PC-9 (cell line): ENCODE measurements around the gene NLRC4. TPM values are rescaled to one million over a fixed set of nuclear protein-coding genes. Genes with fewer than 3 reads are reported as not detected.

Source experiments
- BruUV-seq: library from RNA; stranded (reverse); fragments of 400-500 nt; replicated peaks from 2 replicates; lab custom pipeline; 2021; lab: Mats Ljungman, UMichigan
- CTCF ChIA-PET: fragments of 300-600 bp; sonication (Branson Sonifier 250); formaldehyde crosslinking; loops from one replicate; lab custom pipeline; 2022; ENCODE audit warnings: antibody characterized with exemption; lab: Charles Lee
- POLR2A ChIA-PET: fragments of 300-600 bp; sonication (Branson Sonifier 250); formaldehyde crosslinking; loops from one replicate; lab custom pipeline; 2022; ENCODE audit warnings: antibody characterized with exemption; ENCODE audit not compliant: unreplicated experiment; lab: Charles Lee
- DNase-seq, 2 experiments: peaks; one replicate each; pipeline versions ENCODE4 v3.0.0 to v3.0.0-alpha.2; 2015 to 2022; ENCODE audit warnings: mixed read lengths in 1 of 2
- H2AFZ ChIP-seq: fragments of 200-600 bp; sonication (generic); 2 replicates; pipeline ENCODE4 v1.8.1; 2017; ENCODE audit warnings: antibody characterized with exemption
- H3F3A ChIP-seq: fragments of 200-600 bp; sonication (generic); 2 replicates; pipeline ENCODE4 v1.8.1; 2017; ENCODE audit warnings: antibody characterized with exemption, mild to moderate bottlenecking, low read depth; ENCODE audit not compliant: insufficient read depth
- H3K27ac ChIP-seq: fragments of 200-600 bp; sonication (generic); 2 replicates; pipeline ENCODE4 v1.6.1; 2016; ENCODE audit warnings: mixed run types
- H3K27me3 ChIP-seq: fragments of 200-600 bp; sonication (generic); 2 replicates; pipeline ENCODE4 v1.6.1; 2016; ENCODE audit warnings: low read depth, mixed run types; ENCODE audit not compliant: insufficient read depth
- H3K36me3 ChIP-seq: fragments of 200-600 bp; sonication (generic); 2 replicates; pipeline ENCODE4 v1.6.1; 2016; ENCODE audit warnings: low read depth, mixed run types
- H3K4me1 ChIP-seq: fragments of 200-600 bp; sonication (generic); replicated peaks from 2 replicates; pipeline ENCODE4 v1.6.1; 2016; ENCODE audit warnings: mixed run types; ENCODE audit not compliant: insufficient read depth
- H3K4me2 ChIP-seq: fragments of 200-600 bp; sonication (generic); 2 replicates; pipeline ENCODE4 v1.6.1; 2017; ENCODE audit warnings: mixed run types
- H3K4me3 ChIP-seq: fragments of 200-600 bp; sonication (generic); 2 replicates; pipeline ENCODE4 v1.6.1; 2016; ENCODE audit warnings: mixed run types
- H3K79me2 ChIP-seq: fragments of 200-600 bp; sonication (generic); 2 replicates; pipeline ENCODE4 v1.6.1; 2017; ENCODE audit warnings: low read depth, mixed run types
- H3K9me2 ChIP-seq: fragments of 200-600 bp; sonication (generic); 2 replicates; pipeline ENCODE4 v1.8.1; 2017; ENCODE audit warnings: mild to moderate bottlenecking; ENCODE audit not compliant: insufficient read depth
- H3K9me3 ChIP-seq: fragments of 200-600 bp; sonication (generic); 2 replicates; pipeline ENCODE4 v1.8.1; 2016; ENCODE audit warnings: low read depth; ENCODE audit not compliant: insufficient read depth
- H4K20me1 ChIP-seq: fragments of 200-600 bp; sonication (generic); 2 replicates; pipeline ENCODE4 v1.8.1; 2017; ENCODE audit not compliant: insufficient read depth
- EZH2 ChIP-seq: fragments of 200-600 bp; sonication (generic); IDR thresholded peaks from 2 replicates; pipeline ENCODE4 v1.8.0; 2017; ENCODE audit warnings: antibody characterized with exemption, low read depth
- intact Hi-C: fragments of 100-400 bp; cut with micrococcal nuclease; formaldehyde crosslinking; loops from one replicate; pipeline ENCODE4 v1.10.0; 2022; ENCODE audit not compliant: unreplicated experiment
- total RNA-seq: library from RNA; stranded (reverse); gene quantifications from 2 replicates; pipeline ENCODE4 v1.2.3, GENCODE V29; 2021
- TF ChIP-seq, protein P1 (sequence below): fragments of 200-600 bp; sonication (generic); conservative IDR thresholded peaks from 2 replicates; pipeline ENCODE4 v1.6.1; 2017; ENCODE audit warnings: mixed run types, antibody characterized with exemption, mild to moderate bottlenecking, moderate library complexity

NLRC4 gene
- total RNA-seq, 1 experiment from 2014 or later: not detected

DNA sequence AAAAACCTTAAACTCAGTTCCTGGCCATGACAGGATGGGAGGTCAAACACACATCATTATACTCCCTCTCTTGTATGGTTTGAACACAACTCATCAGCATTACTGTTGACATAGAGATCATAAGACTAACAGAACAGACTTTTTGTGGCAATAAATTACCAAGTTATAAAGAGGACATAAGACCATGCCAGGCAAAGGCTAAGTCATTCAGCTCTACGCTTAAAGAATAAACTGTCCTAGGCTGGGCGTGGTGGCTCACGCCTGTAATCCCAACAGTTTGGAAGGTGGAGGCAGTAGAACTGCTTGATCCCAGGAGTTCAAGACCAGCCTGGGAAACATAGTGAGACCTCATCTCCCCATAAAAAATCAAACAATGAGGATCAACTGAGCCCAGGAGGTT lies 16.4 kb downstream of the NLRC4 start:
- Histone ChIP-seq H3K9me3 (no peaks in the 10 kb centered on the region), H3K4me2 (no peak overlapping the region), H3F3A (peaks cover 4% of the 10 kb centered on the region; the same call in 1 of the 2 replicates), H3K4me3 (no peak overlapping the region), H3K9me2 (no peaks in the 10 kb centered on the region), H3K36me3 (no peaks in the 10 kb centered on the region), H4K20me1 (no peaks in the 10 kb centered on the region), H2AFZ (no peak overlapping the region), H3K27ac (no peak overlapping the region), H3K79me2 (no peaks in the 10 kb centered on the region), H3K27me3 (no peaks in the 10 kb centered on the region), H3K4me1 (no peaks in the 10 kb centered on the region)
- intact Hi-C loops: no loop called here
- DNase-seq: no peak
- CTCF ChIA-PET: no interaction called here
- TF ChIP-seq, protein P1, sequence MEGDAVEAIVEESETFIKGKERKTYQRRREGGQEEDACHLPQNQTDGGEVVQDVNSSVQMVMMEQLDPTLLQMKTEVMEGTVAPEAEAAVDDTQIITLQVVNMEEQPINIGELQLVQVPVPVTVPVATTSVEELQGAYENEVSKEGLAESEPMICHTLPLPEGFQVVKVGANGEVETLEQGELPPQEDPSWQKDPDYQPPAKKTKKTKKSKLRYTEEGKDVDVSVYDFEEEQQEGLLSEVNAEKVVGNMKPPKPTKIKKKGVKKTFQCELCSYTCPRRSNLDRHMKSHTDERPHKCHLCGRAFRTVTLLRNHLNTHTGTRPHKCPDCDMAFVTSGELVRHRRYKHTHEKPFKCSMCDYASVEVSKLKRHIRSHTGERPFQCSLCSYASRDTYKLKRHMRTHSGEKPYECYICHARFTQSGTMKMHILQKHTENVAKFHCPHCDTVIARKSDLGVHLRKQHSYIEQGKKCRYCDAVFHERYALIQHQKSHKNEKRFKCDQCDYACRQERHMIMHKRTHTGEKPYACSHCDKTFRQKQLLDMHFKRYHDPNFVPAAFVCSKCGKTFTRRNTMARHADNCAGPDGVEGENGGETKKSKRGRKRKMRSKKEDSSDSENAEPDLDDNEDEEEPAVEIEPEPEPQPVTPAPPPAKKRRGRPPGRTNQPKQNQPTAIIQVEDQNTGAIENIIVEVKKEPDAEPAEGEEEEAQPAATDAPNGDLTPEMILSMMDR: no peak
- no peak for TF ChIP-seq EZH2
- POLR2A ChIA-PET: no interaction called here
- BruUV-seq: no TSS peak

DNA sequence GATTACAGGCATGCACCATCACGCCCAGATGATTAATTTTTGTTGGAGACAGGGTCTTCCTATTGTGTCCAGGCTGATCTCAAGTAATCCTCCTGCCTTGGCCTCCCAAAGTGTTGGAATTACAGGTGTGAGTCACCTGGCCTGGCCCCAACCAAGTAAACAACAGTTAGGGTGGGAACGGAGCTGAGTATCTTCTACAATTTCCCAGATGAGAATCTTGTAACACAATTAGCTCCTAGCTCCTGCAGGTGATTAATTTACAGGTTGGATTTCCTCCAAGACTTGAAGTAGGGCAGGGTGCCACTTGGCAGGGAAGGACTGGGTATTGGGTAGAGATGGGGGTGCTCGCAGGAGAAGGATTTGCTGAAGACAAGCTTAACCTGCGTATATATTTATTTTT lies 17.8 kb downstream of the NLRC4 start:
- H3K27me3 ChIP-seq: no peaks in the 10 kb centered on the region
- POLR2A ChIA-PET: no interaction called here

DNA sequence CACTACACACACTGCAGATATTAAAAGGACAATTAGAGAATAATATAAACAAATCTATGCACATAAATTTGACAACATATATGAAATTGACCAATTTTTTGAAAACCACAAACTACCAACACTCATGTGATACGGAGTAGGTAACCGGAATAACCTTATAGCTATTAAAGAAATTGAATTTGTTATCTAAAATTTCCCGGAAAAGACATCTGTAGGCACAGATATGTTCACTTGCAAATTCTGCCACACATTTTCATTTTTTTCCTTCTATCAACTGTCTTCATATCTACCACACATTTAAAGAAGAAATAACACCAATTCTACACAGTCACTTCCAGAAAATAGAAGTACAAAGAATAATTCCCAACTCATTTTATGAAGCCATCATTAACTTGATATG lies 22.4 kb downstream of the NLRC4 start:
- no peaks in the 10 kb centered on the region for H3K79me2 ChIP-seq
- intact Hi-C loops: no loop called here
- H3K36me3 ChIP-seq: no peaks in the 10 kb centered on the region
- no peaks in the 10 kb centered on the region for H4K20me1 ChIP-seq
- no TSS peak for BruUV-seq
- TF ChIP-seq, protein P1: no peak
- TF ChIP-seq EZH2: no peak
- H2AFZ ChIP-seq: no peak overlapping the region
- H3K4me2 ChIP-seq: no peak overlapping the region
- H3K27ac ChIP-seq: no peak overlapping the region
- no peaks in the 10 kb centered on the region for H3K27me3 ChIP-seq
- CTCF ChIA-PET: interaction anchor here (0.6 kb wide), 1 partner anchor 29 kb away, joined by 6 read pairs; no protein-coding TSS in a partner anchor
- no peak overlapping the region for H3K4me3 ChIP-seq
- H3F3A ChIP-seq: peaks cover 7% of the 10 kb centered on the region; the same call in 1 of the 2 replicates
- POLR2A ChIA-PET: no interaction called here
- no peaks in the 10 kb centered on the region for H3K9me2 ChIP-seq
- DNase-seq: no peak
- H3K9me3 ChIP-seq: no peaks in the 10 kb centered on the region
- H3K4me1 ChIP-seq: no peaks in the 10 kb centered on the region

More for the DNA sequence above, 17.8 kb downstream of the NLRC4 start:
- H4K20me1 ChIP-seq: no peaks in the 10 kb centered on the region
- CTCF ChIA-PET: no interaction called here
- H2AFZ ChIP-seq: no peak overlapping the region
- peaks cover 4% of the 10 kb centered on the region; the same call in 1 of the 2 replicates for H3F3A ChIP-seq
- no peaks in the 10 kb centered on the region for H3K9me3 ChIP-seq
- TF ChIP-seq EZH2: no peak
- TF ChIP-seq, protein P1: no peak
- no peaks in the 10 kb centered on the region for H3K9me2 ChIP-seq
- no peak overlapping the region for H3K27ac ChIP-seq
- DNase-seq: peak; percentile 2 to 54
- no peak overlapping the region for H3K4me3 ChIP-seq
- H3K4me2 ChIP-seq: no peak overlapping the region
- H3K36me3 ChIP-seq: no peaks in the 10 kb centered on the region
- BruUV-seq: no TSS peak
- no peaks in the 10 kb centered on the region for H3K79me2 ChIP-seq
- no peaks in the 10 kb centered on the region for H3K4me1 ChIP-seq
- intact Hi-C loops: no loop called here
